Sigmoid colon (tissue), 4 donors: ENCODE results near the gene IGFLR1.
A peak's percentile ranks its signal among the peaks of the same experiment; 100 is the strongest.

ENCODE experiments used
- CTCF ChIP-seq, 4 experiments: fragments of 450-650 bp in 3 of 4; fragments of 200-600 bp in 1 of 4; IDR thresholded peaks; one replicate each; pipeline ENCODE4 v1.5.1; 2016 to 2019; ENCODE audit warnings: antibody characterized with exemption in 4 of 4, mild to moderate bottlenecking in 3 of 4, moderate library complexity in 2 of 4
- EP300 ChIP-seq, 4 donors: sonication (generic); formaldehyde crosslinking; IDR thresholded peaks; one replicate each; pipeline ENCODE4 v1.6.1; 2017; ENCODE audit warnings: antibody characterized with exemption in 4 of 4
- POLR2A ChIP-seq, 2 donors: fragments of 450-650 bp; IDR thresholded peaks; one replicate each; pipeline ENCODE4 v1.6.1; 2016; ENCODE audit warnings: antibody characterized with exemption in 2 of 2, mild to moderate bottlenecking in 2 of 2, moderate library complexity in 2 of 2
- POLR2AphosphoS5 ChIP-seq, 4 donors: sonication (generic); formaldehyde crosslinking; IDR thresholded peaks; one replicate each; pipeline ENCODE4 v1.6.1; 2017; ENCODE audit warnings: antibody characterized with exemption in 4 of 4

- TF ChIP-seq CTCF (IDR thresholded peaks at IDR 0.05) (peak in 1 of 4 experiments; percentile 35), POLR2A (IDR thresholded peaks at IDR 0.05) (peak in 1 of 2 donors; percentile 85), EP300 (IDR thresholded peaks at IDR 0.05) (no peak), POLR2AphosphoS5 (IDR thresholded peaks at IDR 0.05) (peak in 2 of 4 donors; percentile 14 to 94)
These were observed 2.4 kb upstream of the IGFLR1 start for GRCh38 chr19:35744430-35745327.
